ENCODE measurements around the gene CLPX. TPM values are rescaled to one million over a fixed set of nuclear protein-coding genes. Genes with fewer than 3 reads are reported as not detected.
"Not testable (repeated sequence)": the region's sequence is repeated elsewhere in the genome, so short reads cannot be mapped to it uniquely, and the experiment has no call there.

The CLPX gene
- total RNA-seq, 8 experiments from 2014 or later, result 25.5 to 76.3 (median 31.0) TPM

DNA sequence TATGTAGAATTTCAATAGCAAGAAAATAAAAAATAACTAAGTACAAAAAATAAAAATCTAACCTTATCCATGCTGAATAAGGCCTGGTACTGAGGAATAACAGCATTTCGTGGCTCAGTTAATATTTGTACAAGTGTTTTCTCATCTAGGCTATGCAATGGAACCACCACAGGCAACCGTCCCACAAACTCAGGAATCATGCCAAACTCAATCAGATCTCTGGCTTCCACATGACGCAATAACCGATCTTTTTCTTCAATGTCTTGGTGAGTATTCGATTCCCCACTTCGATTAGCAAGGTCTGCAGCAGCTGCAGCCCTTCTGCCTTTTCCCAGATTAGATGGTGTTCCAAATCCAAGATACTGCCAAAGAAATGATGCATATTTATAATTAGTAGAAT is 30.4 kb downstream of the CLPX start:
- WGBS, 10 experiments, result 45 to 100% (median 88%) methylated on average over 2 to 6 of the region's 6 CpGs; no CpG with 5 or more reads in 2 of the 10 experiments
- ATAC-seq (replicated peaks in 6 of 8), result no peak
- Histone ChIP-seq H3K4me1 (replicated peaks in 1 of 2) (no peaks in the 10 kb centered on the region), H3K4me3 (no peak overlapping the region), H3K27ac (no peak overlapping the region)
- in situ Hi-C loops (cut with MboI; ENCODE audit: low pct_unique_long_range_greater_than_20kb in 2 of 9, low sequenced_read_pairs in 9 of 9, unreplicated experiment in 9 of 9), result no loop called here

DNA sequence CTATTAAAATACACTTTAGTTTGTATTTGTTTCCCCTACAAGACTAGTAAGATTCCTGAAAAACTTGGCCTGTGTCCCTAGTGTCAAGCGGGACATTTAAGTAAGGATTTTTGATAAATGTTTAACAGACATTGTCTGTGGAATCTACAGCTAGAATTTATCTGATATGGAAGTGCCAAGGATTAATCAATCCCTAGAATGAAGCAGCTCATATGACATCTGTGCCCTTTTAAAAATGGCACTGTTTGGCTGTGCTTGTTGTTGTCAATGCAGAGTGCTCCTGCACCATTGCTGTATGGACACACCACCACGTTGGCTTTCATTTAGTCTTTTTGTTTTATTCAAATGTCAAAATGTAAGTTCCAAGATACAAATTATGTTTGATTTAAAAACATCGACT is 37.2 kb downstream of the CLPX start:
- H3K27ac ChIP-seq, result no peak overlapping the region
- no peak for ATAC-seq (replicated peaks in 6 of 8)
- no peaks in the 10 kb centered on the region for H3K4me1 ChIP-seq (replicated peaks in 1 of 2)
- in situ Hi-C loops (cut with MboI; ENCODE audit: low pct_unique_long_range_greater_than_20kb in 2 of 9, low sequenced_read_pairs in 9 of 9, unreplicated experiment in 9 of 9), result no loop called here
- H3K4me3 ChIP-seq, result no peak overlapping the region
- 50 to 100% (median 91%) methylated on average over 1 to 3 of the region's 3 CpGs for WGBS, 10 experiments

DNA sequence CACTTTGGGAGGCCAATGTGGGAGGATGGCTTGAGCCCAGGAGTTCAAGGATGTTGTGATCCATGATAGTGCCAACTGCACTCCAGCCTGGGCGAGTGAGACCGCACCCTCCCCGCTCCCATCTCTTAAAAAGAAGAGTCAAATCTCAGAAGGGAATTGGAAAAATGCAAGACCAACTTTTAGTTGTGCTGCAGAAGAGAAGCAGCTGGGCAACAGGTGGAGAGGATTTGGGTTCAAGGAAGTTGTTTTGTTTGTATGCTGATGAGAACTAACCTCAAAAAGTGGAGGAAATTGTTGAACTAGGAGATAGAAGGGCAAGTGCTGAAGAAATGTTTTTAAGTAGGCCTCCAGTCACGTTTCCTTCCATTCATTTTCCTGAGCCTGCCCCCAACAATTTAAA is 38.7 kb downstream of the CLPX start:
- in situ Hi-C loops (cut with MboI; ENCODE audit: low pct_unique_long_range_greater_than_20kb in 2 of 9, low sequenced_read_pairs in 9 of 9, unreplicated experiment in 9 of 9), result no loop called here
- H3K27ac ChIP-seq, result no peak overlapping the region
- WGBS, 10 experiments, result 17 to 100% (median 97%) methylated on average over 1 to 4 of the region's 4 CpGs
- H3K4me3 ChIP-seq, result no peak overlapping the region
- no peaks in the 10 kb centered on the region for H3K4me1 ChIP-seq (replicated peaks in 1 of 2)
- no peak for ATAC-seq (replicated peaks in 6 of 8)

DNA sequence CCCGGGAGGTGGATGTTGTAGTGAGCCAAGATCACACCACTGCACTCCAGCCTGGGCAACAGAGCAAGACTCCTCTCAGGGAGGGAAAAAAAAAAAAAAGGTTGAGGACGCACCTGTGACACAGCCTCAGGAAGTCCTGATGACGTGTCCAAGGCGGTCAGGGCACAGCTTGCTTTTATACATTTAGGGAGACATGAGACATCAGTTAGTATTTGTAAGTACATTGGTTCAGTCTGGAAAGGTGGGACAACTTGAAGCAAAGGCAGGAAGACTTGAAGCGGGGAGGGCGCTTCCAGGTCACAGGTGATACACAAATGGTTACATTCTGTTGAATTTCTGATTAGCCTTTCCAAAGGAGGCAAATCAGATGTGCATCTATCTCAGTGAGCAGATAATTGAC is 46.5 kb downstream of the CLPX start:
- WGBS, 10 experiments, result 40 to 93% (median 85%) methylated on average over 1 to 6 of the region's 6 CpGs; no CpG with 5 or more reads in 1 of the 10 experiments
- ATAC-seq (replicated peaks in 6 of 8); in situ Hi-C loops (cut with MboI; ENCODE audit: low pct_unique_long_range_greater_than_20kb in 2 of 9, low sequenced_read_pairs in 9 of 9, unreplicated experiment in 9 of 9); H3K27ac ChIP-seq; H3K4me1 ChIP-seq (replicated peaks in 1 of 2); H3K4me3 ChIP-seq: not testable (repeated sequence)

DNA sequence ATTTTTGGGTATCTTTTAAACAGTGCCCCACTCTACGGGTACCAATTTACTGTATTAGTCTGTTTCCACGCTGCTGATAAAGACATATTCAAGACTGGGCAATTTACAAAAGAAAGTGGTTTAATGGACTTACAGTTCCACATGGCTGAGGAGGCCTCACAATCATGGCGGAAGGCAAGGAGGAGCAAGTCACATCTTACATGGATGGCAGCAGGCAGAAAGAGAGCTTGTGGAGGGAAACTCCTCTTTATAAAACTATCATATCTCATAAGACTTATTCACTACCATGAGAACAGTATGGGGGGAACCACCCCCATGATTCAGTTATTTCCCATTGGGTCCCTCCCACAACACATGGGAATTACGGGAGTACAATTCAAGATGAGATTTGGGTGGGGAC is 47.2 kb downstream of the CLPX start:
- H3K4me1 ChIP-seq (replicated peaks in 1 of 2); H3K27ac ChIP-seq; H3K4me3 ChIP-seq; ATAC-seq (replicated peaks in 6 of 8); in situ Hi-C loops (cut with MboI; ENCODE audit: low pct_unique_long_range_greater_than_20kb in 2 of 9, low sequenced_read_pairs in 9 of 9, unreplicated experiment in 9 of 9): not testable (repeated sequence)
- WGBS, 10 experiments, result 57 to 100% (median 93%) methylated on average over 1 to 4 of the region's 4 CpGs; no CpG with 5 or more reads in 1 of the 10 experiments

GRCh38 chr15:65137089-65137488 is 48.1 kb downstream of the CLPX start:
- in situ Hi-C loops (cut with MboI; ENCODE audit: low pct_unique_long_range_greater_than_20kb in 2 of 9, low sequenced_read_pairs in 9 of 9, unreplicated experiment in 9 of 9); ATAC-seq (replicated peaks in 6 of 8); H3K27ac ChIP-seq; H3K4me1 ChIP-seq (replicated peaks in 1 of 2); H3K4me3 ChIP-seq: not testable (repeated sequence)
- 60 to 100% (median 79%) methylated on average over 1 to 6 of the region's 7 CpGs; no CpG with 5 or more reads in 1 of the 10 experiments for WGBS, 10 experiments

DNA sequence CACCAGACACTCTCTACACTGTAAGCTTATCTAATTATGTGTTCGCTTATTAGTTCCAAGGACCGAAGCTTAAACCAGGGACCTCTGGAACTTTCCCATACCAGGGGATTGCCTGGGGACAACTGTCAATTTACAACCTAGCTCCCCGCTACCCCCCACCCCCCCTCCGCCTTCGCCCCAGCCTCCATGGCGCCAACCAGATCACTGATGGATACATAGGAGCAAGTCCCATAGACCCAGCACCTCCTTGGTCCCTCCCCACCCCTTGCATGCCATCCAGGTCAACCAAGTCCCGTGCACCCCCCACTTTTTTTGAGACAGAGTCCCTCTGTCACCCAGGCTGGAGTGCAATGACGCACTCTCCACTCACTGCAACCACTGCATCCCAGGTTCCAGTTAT is 50.6 kb downstream of the CLPX start:
- peaks cover 14 to 15% of the 10 kb centered on the region in 2 donors for H3K4me1 ChIP-seq (replicated peaks in 1 of 2)
- ATAC-seq (replicated peaks in 6 of 8), result no peak
- peak overlapping the region in 4 of 5 donors; percentile 87 to 100 (median 94) for H3K4me3 ChIP-seq
- H3K27ac ChIP-seq, result no peak overlapping the region
- 100% methylated on average over 1 of the region's 8 CpGs; no CpG with 5 or more reads in 8 of the 10 experiments for WGBS, 10 experiments
- in situ Hi-C loops (cut with MboI; ENCODE audit: low pct_unique_long_range_greater_than_20kb in 2 of 9, low sequenced_read_pairs in 9 of 9, unreplicated experiment in 9 of 9), result no loop called here

GRCh38 chr15:65133548-65134200 is 51.5 kb downstream of the CLPX start, which contains the start of gene PDCD7:
PDCD7 (minus strand) TSS chr15:65133808; CDS start chr15:65133781, 27 bp downstream.
- peak; percentile 80 to 98 (median 97) for ATAC-seq (replicated peaks in 6 of 8)
- H3K4me1 ChIP-seq (replicated peaks in 1 of 2), result peaks cover 14 to 15% of the 10 kb centered on the region in 2 donors
- 0 to 33% (median 3%) methylated on average over 2 to 19 of the region's 45 CpGs; no CpG with 5 or more reads in 3 of the 10 experiments for WGBS, 10 experiments
- in situ Hi-C loops (cut with MboI; ENCODE audit: low pct_unique_long_range_greater_than_20kb in 2 of 9, low sequenced_read_pairs in 9 of 9, unreplicated experiment in 9 of 9), result no loop called here
- peak within 1 kb of the TSS; percentile 86 to 95 for H3K27ac ChIP-seq
- peak within 1 kb of the TSS; percentile 84 to 100 (median 91) for H3K4me3 ChIP-seq

DNA sequence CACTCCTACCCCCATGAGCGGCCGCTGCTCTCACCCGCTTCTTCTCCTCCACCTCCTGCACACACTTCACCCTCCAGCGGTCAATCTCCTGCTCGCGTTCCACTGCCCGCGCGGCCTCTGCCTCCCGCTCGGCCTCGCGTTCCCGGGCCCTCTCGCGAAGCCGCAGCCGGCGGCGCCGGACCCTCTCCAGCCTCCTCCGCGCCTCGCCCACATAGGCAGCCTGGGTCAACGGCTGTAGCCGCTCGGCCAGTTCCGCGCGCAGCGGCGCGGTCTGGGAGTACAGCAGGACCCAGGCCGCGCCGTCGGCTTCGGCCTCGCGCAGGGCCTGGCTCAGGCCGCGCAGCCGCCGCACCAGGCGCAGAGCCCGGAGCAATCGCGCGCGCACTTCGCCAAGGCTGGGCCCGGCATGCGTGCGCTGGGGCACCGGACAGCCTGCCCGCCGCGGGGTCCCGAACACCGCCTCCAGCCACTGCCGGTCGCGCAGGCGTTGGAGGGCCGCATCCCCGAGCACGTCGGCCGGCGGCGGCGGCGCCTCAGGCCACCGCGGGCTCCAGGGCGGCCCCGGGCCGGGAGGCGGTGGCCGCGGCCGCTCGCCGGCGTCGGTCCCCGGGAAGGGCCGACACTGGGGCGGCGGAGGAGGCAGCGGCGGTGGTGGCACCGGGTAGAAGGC is 52.1 kb downstream of the CLPX start:
- WGBS, 10 experiments, result 0 to 20% (median 0%) methylated on average over 2 to 17 of the region's 93 CpGs; no CpG with 5 or more reads in 6 of the 10 experiments
- peak overlapping the region; percentile 84 to 100 (median 91) for H3K4me3 ChIP-seq
- in situ Hi-C loops (cut with MboI; ENCODE audit: low pct_unique_long_range_greater_than_20kb in 2 of 9, low sequenced_read_pairs in 9 of 9, unreplicated experiment in 9 of 9), result no loop called here
- peaks cover 14 to 15% of the 10 kb centered on the region in 2 donors for H3K4me1 ChIP-seq (replicated peaks in 1 of 2)
- peak overlapping the region; percentile 86 to 95 for H3K27ac ChIP-seq
- peak; percentile 46 to 71 (median 55) for ATAC-seq (replicated peaks in 6 of 8)

DNA sequence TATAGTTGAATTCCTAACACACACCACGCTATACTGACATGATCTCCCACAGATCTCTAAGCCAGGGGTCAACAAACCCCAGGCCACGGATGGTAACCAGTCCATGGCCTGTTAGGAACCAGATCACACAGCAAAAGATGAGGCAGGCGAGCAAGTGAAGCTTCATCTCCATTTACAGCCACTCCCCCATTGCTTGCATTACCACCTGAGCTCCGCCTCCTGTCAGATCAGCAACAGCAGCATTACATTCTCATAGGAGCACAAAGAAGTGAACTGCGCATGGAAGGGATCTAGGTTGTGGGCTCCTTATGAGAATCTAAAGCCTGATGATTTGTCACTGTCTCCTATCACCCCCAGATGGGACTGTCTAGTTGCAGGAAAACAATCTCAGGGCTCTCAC is 54.2 kb downstream of the CLPX start:
- Histone ChIP-seq H3K4me3 (no peak overlapping the region), H3K4me1 (replicated peaks in 1 of 2) (peaks cover 14 to 15% of the 10 kb centered on the region in 2 donors), H3K27ac (no peak overlapping the region)
- ATAC-seq (replicated peaks in 6 of 8), result no peak
- in situ Hi-C loops (cut with MboI; ENCODE audit: low pct_unique_long_range_greater_than_20kb in 2 of 9, low sequenced_read_pairs in 9 of 9, unreplicated experiment in 9 of 9), result no loop called here
- 63 to 100% (median 85%) methylated on average over 1 to 2 of the region's 5 CpGs; no CpG with 5 or more reads in 6 of the 10 experiments for WGBS, 10 experiments

DNA sequence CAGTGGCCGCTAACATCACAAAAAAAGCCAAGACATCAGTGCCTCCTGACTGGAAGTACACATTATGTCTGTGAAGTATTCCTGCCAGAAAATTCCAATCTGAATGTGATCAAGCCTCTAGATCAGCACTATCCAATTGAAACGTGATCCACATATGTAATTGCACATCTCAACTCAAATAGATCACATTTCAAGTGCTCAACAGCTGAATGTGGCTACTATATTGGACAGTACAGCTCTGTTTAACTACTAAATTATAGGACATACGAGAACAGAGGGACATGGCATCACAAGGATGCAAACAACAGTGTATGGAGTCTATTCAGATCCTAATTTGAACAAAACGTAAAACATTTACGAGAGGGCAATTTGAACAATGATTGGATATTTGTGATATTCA is 69.6 kb downstream of the CLPX start:
- in situ Hi-C loops (cut with MboI; ENCODE audit: low pct_unique_long_range_greater_than_20kb in 2 of 9, low sequenced_read_pairs in 9 of 9, unreplicated experiment in 9 of 9), result no loop called here
- 73 to 100% (median 83%) methylated on average over 1 to 5 of the region's 5 CpGs; no CpG with 5 or more reads in 1 of the 10 experiments for WGBS, 10 experiments
- Histone ChIP-seq H3K4me3 (no peak overlapping the region), H3K27ac (no peak overlapping the region), H3K4me1 (replicated peaks in 1 of 2) (no peaks in the 10 kb centered on the region)
- ATAC-seq (replicated peaks in 6 of 8), result no peak

GRCh38 chr15:65115086-65115485 is 70.1 kb downstream of the CLPX start, which contains the start of gene UBAP1L:
UBAP1L (minus strand) TSS chr15:65115200; CDS start chr15:65106215, 8,985 bp downstream.
- in situ Hi-C loops (cut with MboI; ENCODE audit: low pct_unique_long_range_greater_than_20kb in 2 of 9, low sequenced_read_pairs in 9 of 9, unreplicated experiment in 9 of 9), result no loop called here
- WGBS, 10 experiments, result 50 to 100% (median 89%) methylated on average over 1 to 2 of the region's 2 CpGs; no CpG with 5 or more reads in 1 of the 10 experiments
- no peak for ATAC-seq (replicated peaks in 6 of 8)
- H3K27ac ChIP-seq, result no peak within 1 kb of the TSS
- H3K4me1 ChIP-seq (replicated peaks in 1 of 2), result no peaks in the 10 kb centered on the region
- no peak within 1 kb of the TSS for H3K4me3 ChIP-seq

- in situ Hi-C loops (cut with MboI; ENCODE audit: low pct_unique_long_range_greater_than_20kb in 2 of 9, low sequenced_read_pairs in 9 of 9, unreplicated experiment in 9 of 9), result no loop called here
- H3K4me1 ChIP-seq (replicated peaks in 1 of 2), result no peaks in the 10 kb centered on the region
- peak overlapping the region in 1 of 2 donors; percentile 17 for H3K27ac ChIP-seq
- no peak overlapping the region for H3K4me3 ChIP-seq
- ATAC-seq (replicated peaks in 6 of 8), result peak in 5 of 8 experiments; percentile 47 to 84 (median 61)
- 40 to 100% (median 84%) methylated on average over 1 to 3 of the region's 3 CpGs; no CpG with 5 or more reads in 4 of the 10 experiments for WGBS, 10 experiments
These were observed 74.4 kb downstream of the CLPX start for GRCh38 chr15:65110676-65111292.
